ENCODE results near the gene CCDC127. TPM values are rescaled to one million over a fixed set of nuclear protein-coding genes. Genes with fewer than 3 reads are reported as not detected.

Gene CCDC127
- total RNA-seq, 1 experiment from 2014 or later, result 24.1 TPM

DNA sequence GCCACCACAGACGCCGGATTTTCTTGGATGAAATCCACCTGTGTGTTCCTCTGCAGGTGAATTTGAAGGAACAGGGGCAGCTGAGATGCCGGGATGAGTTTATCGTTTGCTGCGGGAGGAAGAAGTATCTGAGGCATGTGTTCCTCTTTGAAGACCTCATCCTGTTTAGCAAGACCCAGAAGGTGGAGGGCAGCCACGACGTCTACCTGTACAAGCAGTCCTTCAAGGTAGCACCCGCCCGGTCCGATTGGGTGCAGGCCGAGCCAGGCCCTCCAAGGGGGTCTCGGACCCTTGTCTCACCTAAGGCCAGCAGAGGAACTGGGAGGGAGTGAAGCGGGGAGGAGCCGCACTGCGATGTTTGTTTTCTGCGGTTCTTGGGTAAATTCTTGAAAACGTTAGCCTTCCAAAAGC is 45.1 kb downstream of the CCDC127 start:
- H2AFZ ChIP-seq, result no peak overlapping the region
- TF ChIP-seq, protein P1, sequence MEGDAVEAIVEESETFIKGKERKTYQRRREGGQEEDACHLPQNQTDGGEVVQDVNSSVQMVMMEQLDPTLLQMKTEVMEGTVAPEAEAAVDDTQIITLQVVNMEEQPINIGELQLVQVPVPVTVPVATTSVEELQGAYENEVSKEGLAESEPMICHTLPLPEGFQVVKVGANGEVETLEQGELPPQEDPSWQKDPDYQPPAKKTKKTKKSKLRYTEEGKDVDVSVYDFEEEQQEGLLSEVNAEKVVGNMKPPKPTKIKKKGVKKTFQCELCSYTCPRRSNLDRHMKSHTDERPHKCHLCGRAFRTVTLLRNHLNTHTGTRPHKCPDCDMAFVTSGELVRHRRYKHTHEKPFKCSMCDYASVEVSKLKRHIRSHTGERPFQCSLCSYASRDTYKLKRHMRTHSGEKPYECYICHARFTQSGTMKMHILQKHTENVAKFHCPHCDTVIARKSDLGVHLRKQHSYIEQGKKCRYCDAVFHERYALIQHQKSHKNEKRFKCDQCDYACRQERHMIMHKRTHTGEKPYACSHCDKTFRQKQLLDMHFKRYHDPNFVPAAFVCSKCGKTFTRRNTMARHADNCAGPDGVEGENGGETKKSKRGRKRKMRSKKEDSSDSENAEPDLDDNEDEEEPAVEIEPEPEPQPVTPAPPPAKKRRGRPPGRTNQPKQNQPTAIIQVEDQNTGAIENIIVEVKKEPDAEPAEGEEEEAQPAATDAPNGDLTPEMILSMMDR (conservative IDR thresholded peaks at IDR 0.05), result no peak
- TF ChIP-seq EZH2 (IDR thresholded peaks at IDR 0.05; ENCODE audit: low read depth), result no peak
- H3K9me2 ChIP-seq (ENCODE audit: insufficient read depth), result no peaks in the 10 kb centered on the region
- H3K4me3 ChIP-seq, result no peak overlapping the region
- no peaks in the 10 kb centered on the region for H3K79me2 ChIP-seq (ENCODE audit: low read depth)
- peaks cover 92% of the 10 kb centered on the region for H3K27me3 ChIP-seq (ENCODE audit: insufficient read depth, low read depth)
- no peaks in the 10 kb centered on the region for H3K9me3 ChIP-seq (ENCODE audit: insufficient read depth, low read depth)
- BruUV-seq (replicated peaks), result no TSS peak
- POLR2A ChIA-PET (ENCODE audit: unreplicated experiment), result no interaction called here
- H3K36me3 ChIP-seq (ENCODE audit: low read depth), result no peaks in the 10 kb centered on the region
- no peak for DNase-seq
- no peaks in the 10 kb centered on the region for H3F3A ChIP-seq (ENCODE audit: insufficient read depth, low read depth)
- 0 out of 2 replicates have a peak, but pooled peaks cover 8% of the 10 kb centered on the region for H4K20me1 ChIP-seq (ENCODE audit: insufficient read depth)
- no peaks in the 10 kb centered on the region for H3K4me1 ChIP-seq (replicated peaks; ENCODE audit: insufficient read depth)
- no peak overlapping the region for H3K4me2 ChIP-seq
- CTCF ChIA-PET, result no interaction called here
- no peak overlapping the region for H3K27ac ChIP-seq
- intact Hi-C loops (cut with micrococcal nuclease; ENCODE audit: unreplicated experiment), result no loop called here

DNA sequence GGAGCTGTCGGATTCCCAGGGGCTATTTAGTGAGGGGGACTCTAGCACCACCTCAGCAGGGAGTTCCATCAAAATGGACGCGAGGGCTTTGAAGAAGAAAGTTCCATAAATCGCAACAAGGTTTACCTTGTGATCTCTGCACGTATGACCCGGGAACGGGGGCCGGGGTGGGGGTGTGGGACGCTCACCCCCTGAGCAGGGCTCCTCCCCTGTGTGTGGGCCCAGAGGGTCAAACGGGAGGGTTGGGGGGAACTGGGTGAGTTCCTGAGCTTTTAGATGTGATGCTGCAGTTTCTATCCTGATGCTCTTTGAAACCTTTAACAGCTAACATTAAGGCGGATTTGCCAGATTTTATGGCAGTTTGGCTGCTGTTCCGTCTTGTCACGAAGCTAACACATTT is 45.5 kb downstream of the CCDC127 start:
- Histone ChIP-seq H3K4me2 (no peak overlapping the region), H3K9me2 (ENCODE audit: insufficient read depth) (no peaks in the 10 kb centered on the region), H3K79me2 (ENCODE audit: low read depth) (no peaks in the 10 kb centered on the region), H3K9me3 (ENCODE audit: insufficient read depth, low read depth) (no peaks in the 10 kb centered on the region), H2AFZ (no peak overlapping the region), H3K4me1 (replicated peaks; ENCODE audit: insufficient read depth) (no peaks in the 10 kb centered on the region), H3K27ac (no peak overlapping the region), H4K20me1 (ENCODE audit: insufficient read depth) (0 out of 2 replicates have a peak, but pooled peaks cover 8% of the 10 kb centered on the region), H3K27me3 (ENCODE audit: insufficient read depth, low read depth) (peaks cover 88% of the 10 kb centered on the region), H3K36me3 (ENCODE audit: low read depth) (no peaks in the 10 kb centered on the region), H3K4me3 (no peak overlapping the region), H3F3A (ENCODE audit: insufficient read depth, low read depth) (no peaks in the 10 kb centered on the region)
- TF ChIP-seq, protein P1 (conservative IDR thresholded peaks at IDR 0.05), result no peak
- TF ChIP-seq EZH2 (IDR thresholded peaks at IDR 0.05; ENCODE audit: low read depth), result no peak
- BruUV-seq (replicated peaks), result no TSS peak
- ChIA-PET POLR2A (ENCODE audit: unreplicated experiment) (no interaction called here), CTCF (no interaction called here)
- intact Hi-C loops (cut with micrococcal nuclease; ENCODE audit: unreplicated experiment), result no loop called here
- no peak for DNase-seq

DNA sequence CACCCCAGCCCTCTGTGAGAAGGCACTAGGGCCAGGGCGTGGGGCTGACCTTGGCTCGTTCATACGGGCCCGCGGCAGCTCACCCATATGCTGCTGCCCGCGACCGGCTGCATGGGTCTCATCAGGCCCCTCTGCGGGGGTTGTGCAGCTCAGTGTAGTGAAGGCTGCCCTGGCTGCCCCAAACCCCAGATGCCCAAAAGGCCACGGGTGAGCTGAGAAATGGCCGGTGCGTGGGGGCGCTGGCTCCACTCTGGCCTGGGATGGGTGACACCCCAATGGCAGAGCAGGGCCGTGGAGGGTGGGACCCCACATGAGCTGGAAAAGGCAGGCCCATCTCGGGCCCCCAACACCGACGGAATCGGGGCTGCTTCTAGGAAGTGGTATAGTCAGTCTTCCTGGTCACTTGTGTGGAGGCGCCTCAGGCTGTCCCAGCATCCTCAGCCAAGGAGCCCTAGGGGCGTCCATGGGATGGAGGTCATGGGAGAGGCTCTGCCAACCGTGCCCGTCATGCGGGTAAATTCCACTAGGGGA is 46.1 kb downstream of the CCDC127 start:
- Histone ChIP-seq H3K4me1 (replicated peaks; ENCODE audit: insufficient read depth) (no peaks in the 10 kb centered on the region), H3K9me2 (ENCODE audit: insufficient read depth) (no peaks in the 10 kb centered on the region), H3K9me3 (ENCODE audit: insufficient read depth, low read depth) (no peaks in the 10 kb centered on the region), H3K4me3 (no peak overlapping the region), H4K20me1 (ENCODE audit: insufficient read depth) (0 out of 2 replicates have a peak, but pooled peaks cover 8% of the 10 kb centered on the region), H3K79me2 (ENCODE audit: low read depth) (no peaks in the 10 kb centered on the region), H3K27me3 (ENCODE audit: insufficient read depth, low read depth) (peaks cover 83% of the 10 kb centered on the region), H3F3A (ENCODE audit: insufficient read depth, low read depth) (no peaks in the 10 kb centered on the region), H3K4me2 (no peak overlapping the region), H2AFZ (no peak overlapping the region), H3K36me3 (ENCODE audit: low read depth) (no peaks in the 10 kb centered on the region), H3K27ac (no peak overlapping the region)
- no peak for DNase-seq
- ChIA-PET POLR2A (ENCODE audit: unreplicated experiment) (no interaction called here), CTCF (no interaction called here)
- TF ChIP-seq EZH2 (IDR thresholded peaks at IDR 0.05; ENCODE audit: low read depth), result no peak
- TF ChIP-seq, protein P1 (conservative IDR thresholded peaks at IDR 0.05), result no peak
- BruUV-seq (replicated peaks), result no TSS peak
- intact Hi-C loops (cut with micrococcal nuclease; ENCODE audit: unreplicated experiment), result no loop called here

Data from PC-9 (cell line).